Upper lobe of right lung (tissue), 1 donor: Measurements from ENCODE around the gene PCNT. TPM values are rescaled to one million over a fixed set of nuclear protein-coding genes. Genes with fewer than 3 reads are reported as not detected.

Experiments used
- ATAC-seq: fragments of 200-7000 bp; cut with Tn5 transposase; one replicate; pipeline ENCODE4 v1.9.1; 2020; ENCODE audit warnings: mild to moderate bottlenecking, moderate library complexity
- DNase-seq: peaks from one replicate; pipeline ENCODE4 v3.0.0-alpha.2; 2020
- H3K27ac ChIP-seq: fragments of 200-600 bp; one replicate; pipeline ENCODE4 v1.8.0; 2022
- H3K27me3 ChIP-seq: fragments of 200-600 bp; one replicate; pipeline ENCODE4 v1.8.0; 2022; ENCODE audit warnings: mild to moderate bottlenecking
- H3K36me3 ChIP-seq: fragments of 200-600 bp; one replicate; pipeline ENCODE4 v1.8.0; 2022
- H3K4me1 ChIP-seq: fragments of 200-600 bp; one replicate; pipeline ENCODE4 v1.8.0; 2022
- H3K4me3 ChIP-seq: fragments of 200-600 bp; one replicate; pipeline ENCODE4 v1.8.0; 2022; ENCODE audit warnings: mild to moderate bottlenecking
- H3K9me3 ChIP-seq: fragments of 200-600 bp; one replicate; pipeline ENCODE4 v1.8.0; 2022
- intact Hi-C: fragments of 100-400 bp; cut with DNase I; formaldehyde crosslinking; loops from one replicate; pipeline ENCODE4 v1.11.0; 2022
- total RNA-seq: library from RNA; stranded (reverse); fragmentation: NEBNext Ultra II Directional; extraction: Animal tissue kit (Norgen Biotek cat#: 25700); gene quantifications from one replicate; pipeline ENCODE4 v1.2.1, GENCODE V29; 2021
- TF ChIP-seq, protein P1 (sequence below): fragments of 200-600 bp; IDR thresholded peaks from one replicate; pipeline ENCODE4 v1.8.0; 2022; ENCODE audit warnings: antibody characterized with exemption
- donor health status: DM: no; HTN: yes; CAD: no; lungs with severe emphysema.

The PCNT gene
- total RNA-seq, 1 donor from 2014 or later: 29.3 TPM

- peaks cover 18% of the 10 kb centered on the region for H3K4me1 ChIP-seq
- intact Hi-C loops: no loop called here
- DNase-seq (no peak), ATAC-seq (peak; percentile 69)
- H3K27me3 ChIP-seq: no peaks in the 10 kb centered on the region
- H3K36me3 ChIP-seq: peaks cover 13% of the 10 kb centered on the region
- no peaks in the 10 kb centered on the region for H3K9me3 ChIP-seq
- TF ChIP-seq, protein P1, sequence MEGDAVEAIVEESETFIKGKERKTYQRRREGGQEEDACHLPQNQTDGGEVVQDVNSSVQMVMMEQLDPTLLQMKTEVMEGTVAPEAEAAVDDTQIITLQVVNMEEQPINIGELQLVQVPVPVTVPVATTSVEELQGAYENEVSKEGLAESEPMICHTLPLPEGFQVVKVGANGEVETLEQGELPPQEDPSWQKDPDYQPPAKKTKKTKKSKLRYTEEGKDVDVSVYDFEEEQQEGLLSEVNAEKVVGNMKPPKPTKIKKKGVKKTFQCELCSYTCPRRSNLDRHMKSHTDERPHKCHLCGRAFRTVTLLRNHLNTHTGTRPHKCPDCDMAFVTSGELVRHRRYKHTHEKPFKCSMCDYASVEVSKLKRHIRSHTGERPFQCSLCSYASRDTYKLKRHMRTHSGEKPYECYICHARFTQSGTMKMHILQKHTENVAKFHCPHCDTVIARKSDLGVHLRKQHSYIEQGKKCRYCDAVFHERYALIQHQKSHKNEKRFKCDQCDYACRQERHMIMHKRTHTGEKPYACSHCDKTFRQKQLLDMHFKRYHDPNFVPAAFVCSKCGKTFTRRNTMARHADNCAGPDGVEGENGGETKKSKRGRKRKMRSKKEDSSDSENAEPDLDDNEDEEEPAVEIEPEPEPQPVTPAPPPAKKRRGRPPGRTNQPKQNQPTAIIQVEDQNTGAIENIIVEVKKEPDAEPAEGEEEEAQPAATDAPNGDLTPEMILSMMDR: no peak
- no peak overlapping the region for H3K27ac ChIP-seq
- H3K4me3 ChIP-seq: no peak overlapping the region
Observed at GRCh38 chr21:46294647-46295176, 29.2 kb upstream of the PCNT start.

- intact Hi-C loops: no loop called here
- peak; percentile 5 for ATAC-seq
- H3K4me3 ChIP-seq: no peak overlapping the region
- TF ChIP-seq, protein P1: no peak
- no peak for DNase-seq
- H3K27ac ChIP-seq: peak overlapping the region; percentile 25
- no peaks in the 10 kb centered on the region for H3K27me3 ChIP-seq
- no peaks in the 10 kb centered on the region for H3K9me3 ChIP-seq
- peaks cover 13% of the 10 kb centered on the region for H3K36me3 ChIP-seq
- H3K4me1 ChIP-seq: peaks cover 18% of the 10 kb centered on the region
Observed at GRCh38 chr21:46295177-46295770, 28.7 kb upstream of the PCNT start.

DNA sequence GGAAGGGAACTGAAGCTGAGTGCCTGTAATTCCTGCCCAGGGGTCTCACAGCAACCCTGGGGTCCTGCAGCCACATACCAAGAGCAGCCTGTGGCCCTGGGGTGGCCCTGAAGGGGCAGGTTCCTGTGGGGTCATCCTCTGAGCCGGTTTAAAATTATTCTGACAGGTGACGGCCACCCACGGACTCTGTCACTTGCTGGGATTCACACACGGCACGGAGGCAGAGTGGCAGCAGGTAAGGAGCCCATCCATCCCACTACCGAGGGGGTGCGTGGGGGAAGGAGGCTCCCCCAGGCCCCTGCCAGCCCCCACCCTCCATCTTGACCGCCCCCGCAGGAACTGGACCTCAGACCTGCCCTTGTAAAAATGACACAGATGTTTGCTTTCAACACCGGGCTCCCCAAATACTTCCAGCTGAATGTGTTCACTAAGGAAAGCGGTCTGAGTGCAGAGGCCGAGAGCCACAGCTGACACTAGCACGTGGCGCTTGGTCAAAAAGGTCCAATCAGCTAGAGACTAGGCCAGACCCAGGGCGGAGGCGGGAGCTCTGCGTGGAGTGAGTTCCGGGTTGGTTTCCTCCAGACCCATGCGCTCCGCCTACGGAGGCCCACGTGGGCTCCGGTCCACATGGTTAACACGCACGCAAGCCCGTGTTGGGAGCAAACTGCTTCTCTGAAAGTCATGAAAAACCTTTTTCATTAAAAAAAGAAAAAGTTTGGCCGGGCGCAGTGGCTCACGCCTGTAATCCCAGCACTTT, 27.8 kb upstream of the PCNT start:
- DNase-seq: peak; percentile 91
- ATAC-seq: peak; percentile 93
- H3K27ac ChIP-seq: peak overlapping the region; percentile 25
- H3K27me3 ChIP-seq: no peaks in the 10 kb centered on the region
- H3K36me3 ChIP-seq: peaks cover 11% of the 10 kb centered on the region
- TF ChIP-seq, protein P1: no peak
- H3K4me1 ChIP-seq: peaks cover 18% of the 10 kb centered on the region
- H3K9me3 ChIP-seq: no peaks in the 10 kb centered on the region
- intact Hi-C loops: no loop called here
- H3K4me3 ChIP-seq: peak overlapping the region; percentile 5

GRCh38 chr21:46297338-46298271, 26.4 kb upstream of the PCNT start:
- H3K27ac ChIP-seq: no peak overlapping the region
- H3K4me1 ChIP-seq: peaks cover 18% of the 10 kb centered on the region
- H3K4me3 ChIP-seq: peak overlapping the region; percentile 53
- intact Hi-C loops: no loop called here
- TF ChIP-seq, protein P1: no peak
- no peaks in the 10 kb centered on the region for H3K27me3 ChIP-seq
- ATAC-seq: peak; percentile 3
- H3K36me3 ChIP-seq: no peaks in the 10 kb centered on the region
- DNase-seq: no peak
- no peaks in the 10 kb centered on the region for H3K9me3 ChIP-seq

GRCh38 chr21:46299167-46299566, 24.8 kb upstream of the PCNT start:
- ATAC-seq (no peak), DNase-seq (no peak)
- Histone ChIP-seq H3K4me3 (no peak overlapping the region), H3K27ac (no peak overlapping the region), H3K36me3 (no peaks in the 10 kb centered on the region), H3K4me1 (peaks cover 18% of the 10 kb centered on the region), H3K27me3 (no peaks in the 10 kb centered on the region), H3K9me3 (no peaks in the 10 kb centered on the region)
- TF ChIP-seq, protein P1: no peak
- intact Hi-C loops: no loop called here
